HepG2 (cell line): ENCODE data around the gene FANCG. TPM values are rescaled to one million over a fixed set of nuclear protein-coding genes. Genes with fewer than 3 reads are reported as not detected.

Experiments used
- BATF2 ChIP-seq: sonication (generic); formaldehyde crosslinking; IDR thresholded peaks from 2 replicates; pipeline ENCODE4 v1.8.0; 2022; ENCODE audit warnings: mild to moderate bottlenecking, missing genetic modification reagents, moderate library complexity
- EZH2 ChIP-seq: conservative IDR thresholded peaks from 2 replicates; pipeline ENCODE4 v1.6.1; 2012; ENCODE audit warnings: mild to moderate bottlenecking, low read depth, low read length, moderate library complexity
- IKZF4 ChIP-seq: sonication (generic); formaldehyde crosslinking; IDR thresholded peaks from 2 replicates; pipeline ENCODE4 v1.5.1; 2020; ENCODE audit warnings: borderline replicate concordance, mild to moderate bottlenecking, low read depth, missing genetic modification reagents; ENCODE audit errors: not compliant biosample characterization
- JUN ChIP-seq: sonication (generic); formaldehyde crosslinking; IDR thresholded peaks from 2 replicates; pipeline ENCODE4 v1.4.0; 2020; ENCODE audit warnings: mild to moderate bottlenecking, missing genetic modification reagents
- NAIF1 ChIP-seq: sonication (generic); formaldehyde crosslinking; IDR thresholded peaks from 2 replicates; pipeline ENCODE4 v1.5.0; 2020; ENCODE audit warnings: mild to moderate bottlenecking, missing genetic modification reagents, borderline replicate concordance
- NPAS2 ChIP-seq: sonication (generic); formaldehyde crosslinking; IDR thresholded peaks from 2 replicates; pipeline ENCODE4 v1.8.0; 2022; ENCODE audit warnings: mild to moderate bottlenecking, missing genetic modification reagents, borderline replicate concordance
- SETDB1 ChIP-seq: sonication (generic); formaldehyde crosslinking; IDR thresholded peaks from 2 replicates; pipeline ENCODE4 v1.5.1; 2020; ENCODE audit warnings: missing genetic modification reagents, mild to moderate bottlenecking, borderline replicate concordance
- SMARCC2 ChIP-seq: fragments of 450-650 bp; IDR thresholded peaks from 2 replicates; pipeline ENCODE4 v1.6.1; 2017; ENCODE audit warnings: antibody characterized with exemption, mild to moderate bottlenecking
- STAT6 ChIP-seq: sonication (generic); formaldehyde crosslinking; IDR thresholded peaks from 2 replicates; pipeline ENCODE4 v1.4.0; 2020; ENCODE audit warnings: missing genetic modification reagents, mild to moderate bottlenecking, borderline replicate concordance
- U2AF2 ChIP-seq: fragments of 200-400 bp; formaldehyde crosslinking; IDR thresholded peaks from 2 replicates; pipeline ENCODE4 v1.6.1; 2017; ENCODE audit warnings: low read depth, mild to moderate bottlenecking, low read length
- ZKSCAN8 ChIP-seq: IDR thresholded peaks from 2 replicates; pipeline ENCODE4 v1.6.1; 2016; ENCODE audit warnings: borderline replicate concordance, missing genetic modification reagents, missing compliant biosample characterization
- ZNF747 ChIP-seq: sonication (generic); formaldehyde crosslinking; IDR thresholded peaks from 2 replicates; pipeline ENCODE4 v1.8.1; 2023; ENCODE audit warnings: missing genetic modification reagents, mild to moderate bottlenecking, borderline replicate concordance
- ZNF766 ChIP-seq: sonication (generic); formaldehyde crosslinking; IDR thresholded peaks from 2 replicates; pipeline ENCODE4 v1.5.0; 2020; ENCODE audit warnings: missing genetic modification reagents, borderline replicate concordance
- ZNF790 ChIP-seq: sonication (generic); formaldehyde crosslinking; IDR thresholded peaks from 2 replicates; pipeline ENCODE4 v1.8.0; 2022; ENCODE audit warnings: missing genetic modification reagents, mild to moderate bottlenecking, borderline replicate concordance
- ZNF839 ChIP-seq: sonication (generic); formaldehyde crosslinking; IDR thresholded peaks from 2 replicates; pipeline ENCODE4 v1.4.0; 2020; ENCODE audit warnings: missing genetic modification reagents, mild to moderate bottlenecking, borderline replicate concordance
- polyA plus RNA-seq, 8 experiments: library from polyadenylated mRNA; depleted of rRNA in 3 of 8; stranded (reverse) in 7 of 8; unstranded in 1 of 8; fragments of >200 nt; fragmentation: Illumina TruSeq in 4 of 8; extraction: Trizol in 4 of 8; gene quantifications; 2 replicates each; pipeline versions ENCODE4 v1.2.1 to v1.2.3, GENCODE V29; 2011 to 2016; ENCODE audit warnings: low read depth in 4 of 8, missing spikeins in 1 of 8, mixed read lengths in 1 of 8; ENCODE audit not compliant: insufficient read depth in 1 of 8
- total RNA-seq, 5 experiments: library from RNA; depleted of rRNA; stranded (reverse); fragments of >200 nt; fragmentation: Illumina TruSeq; extraction: Trizol; gene quantifications; 2 replicates each; pipeline ENCODE4 v1.2.3, GENCODE V29; 2016; ENCODE audit warnings: low read depth in 1 of 5
- TF ChIP-seq, protein P1 (sequence below): sonication (generic); formaldehyde crosslinking; IDR thresholded peaks from 2 replicates; pipeline ENCODE4 v1.4.0; 2020; ENCODE audit warnings: mild to moderate bottlenecking, missing genetic modification reagents
- TF ChIP-seq, protein P2 (sequence below), 2 experiments: sonication (generic) in 1 of 2; formaldehyde crosslinking in 1 of 2; IDR thresholded peaks; 2 replicates each; pipeline versions ENCODE4 v1.6.1 to v1.9.0; 2014 to 2022; ENCODE audit warnings: antibody characterized with exemption in 1 of 2, borderline replicate concordance in 1 of 2, inconsistent platforms in 1 of 2, low read depth in 1 of 2, missing genetic modification reagents in 1 of 2

FANCG gene
- total and polyA plus RNA-seq, 2 of the 13 experiments (the other 11 are each of a cell fraction or from before 2014, with no cell fraction given): 14.4 to 45.1 TPM

DNA sequence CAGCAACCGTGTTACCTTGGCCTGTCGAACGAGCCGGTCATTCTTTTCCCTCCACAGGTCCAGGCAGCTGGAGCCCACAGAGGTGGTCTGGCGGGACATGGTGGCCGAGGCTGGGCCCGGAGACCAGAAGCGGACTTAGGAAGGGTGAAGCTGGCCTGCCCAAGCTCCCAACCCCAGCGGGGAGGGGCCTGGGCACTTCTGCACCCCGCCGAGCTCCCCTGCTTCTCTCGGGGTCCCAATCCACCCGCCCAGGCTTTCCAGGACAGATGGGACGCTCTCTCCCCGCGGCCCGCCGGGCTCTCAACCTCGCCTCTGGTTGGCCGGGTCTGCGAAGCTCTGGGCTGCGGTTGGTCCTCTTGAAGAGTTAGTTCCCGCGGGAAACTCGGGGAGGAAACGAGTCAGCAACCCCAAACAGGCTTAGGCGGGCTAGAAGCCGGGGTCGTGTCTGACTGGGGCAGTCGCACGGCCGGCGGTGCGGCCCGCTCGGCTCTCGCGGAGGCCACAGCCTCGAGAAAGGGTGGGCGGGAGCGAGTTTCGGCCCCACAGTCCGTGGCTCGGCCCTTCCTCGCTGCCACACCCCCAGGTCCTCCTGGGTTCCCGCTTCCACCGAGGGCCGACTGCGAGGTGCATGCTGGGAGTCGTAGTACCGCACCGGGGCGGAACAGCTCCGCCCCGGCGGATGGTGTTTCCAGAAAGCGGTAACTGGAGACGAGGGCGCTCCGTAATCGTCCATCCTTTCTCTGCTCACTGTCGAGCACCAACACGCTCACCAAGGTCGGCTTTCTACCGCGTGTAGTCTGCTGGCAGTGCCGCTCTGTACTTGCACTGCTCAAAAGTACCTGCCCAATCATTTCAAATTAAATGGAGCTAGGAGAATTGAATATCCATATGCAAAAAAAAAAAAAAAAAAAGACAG is at the start of gene FANCG (continued):
- TF ChIP-seq ZNF839 (no peak), STAT6 (CRISPR knock-in tag) (no peak), IKZF4 (CRISPR knock-in tag) (peak; percentile 92), ZKSCAN8 (CRISPR knock-in tag) (no peak), JUN (no peak), SMARCC2 (no peak), ZNF766 (CRISPR knock-in tag) (0 out of 2 replicates have a peak, but pooled peaks have one; percentile 61), NAIF1 (CRISPR knock-in tag) (no peak), ZNF747 (peak; percentile 32), EZH2 (no peak), BATF2 (CRISPR knock-in tag) (no peak), U2AF2 (no peak), ZNF790 (CRISPR knock-in tag) (no peak), SETDB1 (CRISPR knock-in tag) (no peak), NPAS2 (CRISPR knock-in tag) (no peak)
- TF ChIP-seq, protein P1, sequence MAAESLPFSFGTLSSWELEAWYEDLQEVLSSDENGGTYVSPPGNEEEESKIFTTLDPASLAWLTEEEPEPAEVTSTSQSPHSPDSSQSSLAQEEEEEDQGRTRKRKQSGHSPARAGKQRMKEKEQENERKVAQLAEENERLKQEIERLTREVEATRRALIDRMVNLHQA: no peak
- TF ChIP-seq, protein P2, sequence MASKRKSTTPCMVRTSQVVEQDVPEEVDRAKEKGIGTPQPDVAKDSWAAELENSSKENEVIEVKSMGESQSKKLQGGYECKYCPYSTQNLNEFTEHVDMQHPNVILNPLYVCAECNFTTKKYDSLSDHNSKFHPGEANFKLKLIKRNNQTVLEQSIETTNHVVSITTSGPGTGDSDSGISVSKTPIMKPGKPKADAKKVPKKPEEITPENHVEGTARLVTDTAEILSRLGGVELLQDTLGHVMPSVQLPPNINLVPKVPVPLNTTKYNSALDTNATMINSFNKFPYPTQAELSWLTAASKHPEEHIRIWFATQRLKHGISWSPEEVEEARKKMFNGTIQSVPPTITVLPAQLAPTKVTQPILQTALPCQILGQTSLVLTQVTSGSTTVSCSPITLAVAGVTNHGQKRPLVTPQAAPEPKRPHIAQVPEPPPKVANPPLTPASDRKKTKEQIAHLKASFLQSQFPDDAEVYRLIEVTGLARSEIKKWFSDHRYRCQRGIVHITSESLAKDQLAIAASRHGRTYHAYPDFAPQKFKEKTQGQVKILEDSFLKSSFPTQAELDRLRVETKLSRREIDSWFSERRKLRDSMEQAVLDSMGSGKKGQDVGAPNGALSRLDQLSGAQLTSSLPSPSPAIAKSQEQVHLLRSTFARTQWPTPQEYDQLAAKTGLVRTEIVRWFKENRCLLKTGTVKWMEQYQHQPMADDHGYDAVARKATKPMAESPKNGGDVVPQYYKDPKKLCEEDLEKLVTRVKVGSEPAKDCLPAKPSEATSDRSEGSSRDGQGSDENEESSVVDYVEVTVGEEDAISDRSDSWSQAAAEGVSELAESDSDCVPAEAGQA (IDR thresholded peaks at IDR 0.05; ENCODE audit: low read depth): no peak
- TF ChIP-seq, protein P2 (CRISPR knock-in tag; IDR thresholded peaks at IDR 0.05; ENCODE audit: borderline replicate concordance): no peak; the same call in 1 of the 2 replicates
